ENCODE results near the gene IVNS1ABP. TPM values are rescaled to one million over a fixed set of nuclear protein-coding genes. Genes with fewer than 3 reads are reported as not detected.

Gene IVNS1ABP
- total and polyA plus RNA-seq, 2 of the 13 experiments (the other 11 are each of a cell fraction or from before 2014, with no cell fraction given), result 49.1 to 51.7 TPM

GRCh38 chr1:185260611-185261010 lies 56.4 kb downstream of the IVNS1ABP start:
- FAIRE-seq (no peak), DNase-seq (ENCODE audit: low spot score) (no peak), ATAC-seq (no peak)
- Histone ChIP-seq H3K4me2 (ENCODE audit: low read depth, low read length) (no peak overlapping the region), H3K79me2 (ENCODE audit: insufficient read depth, low read length) (no peaks in the 10 kb centered on the region), H3K27me3 (ENCODE audit: control insufficient read depth in 1 of 2, insufficient read depth in 2 of 2, low read length in 2 of 2) (no peaks in the 10 kb centered on the region; a peak in 1 of 5 replicates), H3K4me1 (ENCODE audit: insufficient read depth, low read length) (peaks cover 18% of the 10 kb centered on the region), H2AFZ (ENCODE audit: low read length) (no peak overlapping the region), H3K9me3 (ENCODE audit: low read length) (no peaks in the 10 kb centered on the region), H3K36me3 (replicated peaks in 1 of 2; ENCODE audit: control insufficient read depth in 1 of 2, insufficient read depth in 2 of 2, low read length in 2 of 2) (no peaks in the 10 kb centered on the region), H3K9ac (ENCODE audit: insufficient read depth, low read depth, low read length) (no peak overlapping the region), H4K20me1 (ENCODE audit: insufficient read depth, low read length) (no peaks in the 10 kb centered on the region), H3K27ac (ENCODE audit: extremely low read length, insufficient read depth, low read length) (no peak overlapping the region), H3K4me3 (replicated peaks in 1 of 3; ENCODE audit: insufficient read depth in 1 of 3, low read depth in 2 of 3, low read length in 3 of 3) (no peak overlapping the region)
- BruUV-seq (replicated peaks), result no TSS peak
- 70% methylated on average over 1 of the region's 1 CpG for WGBS (ENCODE audit: low lambda C conversion rate)
- intact Hi-C loops (cut with micrococcal nuclease; ENCODE audit: unreplicated experiment), result no loop called here
- in situ Hi-C loops (cut with HindIII; ENCODE audit: extremely low pct_ligation_motif_present, low pct_unique_long_range_greater_than_20kb), result no loop called here
- ChIA-PET POLR2A (no interaction called here), CTCF (ENCODE audit: low intra/inter-chr PET ratio, low total read pairs) (no interaction called here)
- no peak for TF ChIP-seq NAIF1 (CRISPR knock-in tag; IDR thresholded peaks at IDR 0.05; ENCODE audit: borderline replicate concordance)
- TF ChIP-seq HMGXB4 (CRISPR knock-in tag; IDR thresholded peaks at IDR 0.05; ENCODE audit: borderline replicate concordance in 1 of 2, low read depth in 1 of 2), result no peak
- TF ChIP-seq ZNF776 (CRISPR knock-in tag; IDR thresholded peaks at IDR 0.05), result no peak
- TF ChIP-seq ZBTB34 (CRISPR knock-in tag; IDR thresholded peaks at IDR 0.05), result no peak
- TF ChIP-seq ZNF430 (CRISPR knock-in tag; IDR thresholded peaks at IDR 0.05), result no peak
- TF ChIP-seq NONO (IDR thresholded peaks at IDR 0.05), result no peak
- TF ChIP-seq NONO (CRISPR knock-in tag; conservative IDR thresholded peaks at IDR 0.05), result no peak

Data from HepG2 (cell line).